Testis (tissue), 2 donors: ENCODE measurements around the gene IL26.

ENCODE experiments used
- POLR2A ChIP-seq: fragments of 450-650 bp; IDR thresholded peaks from one replicate; pipeline ENCODE4 v1.6.1; 2017; ENCODE audit warnings: antibody characterized with exemption, mild to moderate bottlenecking, moderate library complexity
- TF ChIP-seq, protein P1 (sequence below), 3 experiments: fragments of 450-650 bp in 2 of 3; fragments of 200-600 bp in 1 of 3; sonication (generic) in 1 of 3; IDR thresholded peaks; one replicate each; pipeline ENCODE4 v1.5.1; 2016 to 2019; ENCODE audit warnings: antibody characterized with exemption in 3 of 3, mild to moderate bottlenecking in 2 of 3, moderate library complexity in 1 of 3

- TF ChIP-seq POLR2A = no peak
- TF ChIP-seq, protein P1, sequence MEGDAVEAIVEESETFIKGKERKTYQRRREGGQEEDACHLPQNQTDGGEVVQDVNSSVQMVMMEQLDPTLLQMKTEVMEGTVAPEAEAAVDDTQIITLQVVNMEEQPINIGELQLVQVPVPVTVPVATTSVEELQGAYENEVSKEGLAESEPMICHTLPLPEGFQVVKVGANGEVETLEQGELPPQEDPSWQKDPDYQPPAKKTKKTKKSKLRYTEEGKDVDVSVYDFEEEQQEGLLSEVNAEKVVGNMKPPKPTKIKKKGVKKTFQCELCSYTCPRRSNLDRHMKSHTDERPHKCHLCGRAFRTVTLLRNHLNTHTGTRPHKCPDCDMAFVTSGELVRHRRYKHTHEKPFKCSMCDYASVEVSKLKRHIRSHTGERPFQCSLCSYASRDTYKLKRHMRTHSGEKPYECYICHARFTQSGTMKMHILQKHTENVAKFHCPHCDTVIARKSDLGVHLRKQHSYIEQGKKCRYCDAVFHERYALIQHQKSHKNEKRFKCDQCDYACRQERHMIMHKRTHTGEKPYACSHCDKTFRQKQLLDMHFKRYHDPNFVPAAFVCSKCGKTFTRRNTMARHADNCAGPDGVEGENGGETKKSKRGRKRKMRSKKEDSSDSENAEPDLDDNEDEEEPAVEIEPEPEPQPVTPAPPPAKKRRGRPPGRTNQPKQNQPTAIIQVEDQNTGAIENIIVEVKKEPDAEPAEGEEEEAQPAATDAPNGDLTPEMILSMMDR (IDR thresholded peaks at IDR 0.05) = no peak
These were observed 38.7 kb upstream of the IL26 start for GRCh38 chr12:68264158-68264855.
